HG02870 (cell line): Measurements from ENCODE around the gene CHMP2A.
A peak's percentile ranks its signal among the peaks of the same experiment; 100 is the strongest.
"Not testable (repeated sequence)": the region's sequence is repeated elsewhere in the genome, so short reads cannot be mapped to it uniquely, and the experiment has no call there.

Source experiments
- ATAC-seq: cut with Tn5 transposase; IDR thresholded peaks from one replicate; pipeline ENCODE4 v1.9.1; 2021; ENCODE audit warnings: mild to moderate bottlenecking, moderate library complexity; ENCODE audit not compliant: unreplicated experiment

Gene CHMP2A

DNA sequence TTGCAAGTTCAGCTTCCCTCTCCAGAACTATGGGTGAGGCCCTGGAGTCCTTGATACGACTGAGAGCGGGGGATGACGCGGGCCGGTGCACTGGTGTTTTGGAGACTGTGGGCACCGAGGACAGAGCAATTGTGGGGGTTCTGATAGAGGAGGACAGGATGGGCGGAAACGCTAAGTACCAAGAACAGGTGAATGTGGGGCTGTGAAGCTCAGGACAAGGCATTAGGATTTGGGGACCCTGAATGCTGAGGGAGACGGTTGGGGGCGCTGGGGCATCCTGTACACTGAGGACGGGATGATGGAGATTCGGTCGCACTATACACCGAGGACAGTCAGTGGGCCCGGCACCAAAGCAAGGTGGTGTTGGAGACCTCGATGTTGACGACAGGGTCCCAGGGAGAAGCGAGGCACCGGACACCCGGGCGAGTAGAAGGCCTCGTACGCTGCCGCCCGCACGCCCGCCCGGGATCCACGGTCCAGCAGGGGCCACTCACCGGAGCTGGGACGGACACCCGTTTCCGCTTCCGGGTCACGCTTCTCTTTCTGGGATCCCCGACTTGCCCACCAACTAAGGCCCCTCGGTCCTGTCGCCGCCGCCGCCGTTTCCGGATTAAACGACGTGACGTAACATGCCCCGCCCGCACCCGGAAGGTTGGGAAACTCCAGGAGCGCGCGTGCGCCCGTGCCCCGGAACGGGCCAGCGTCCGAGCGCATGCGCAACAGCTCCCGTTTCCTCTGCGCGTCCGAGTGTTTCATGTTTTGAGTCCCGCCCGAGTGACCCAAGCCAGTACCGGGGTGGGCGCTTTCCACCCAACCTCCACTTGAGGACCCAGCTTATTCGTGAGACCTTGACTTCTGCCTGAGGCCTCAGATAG is at the start of gene CHMP2A:
TSS of gene CHMP2A (minus strand) at position 612 of the 875 bp plus-strand sequence. CDS start 893 bp downstream, outside the sequence.
- no peak for ATAC-seq

DNA sequence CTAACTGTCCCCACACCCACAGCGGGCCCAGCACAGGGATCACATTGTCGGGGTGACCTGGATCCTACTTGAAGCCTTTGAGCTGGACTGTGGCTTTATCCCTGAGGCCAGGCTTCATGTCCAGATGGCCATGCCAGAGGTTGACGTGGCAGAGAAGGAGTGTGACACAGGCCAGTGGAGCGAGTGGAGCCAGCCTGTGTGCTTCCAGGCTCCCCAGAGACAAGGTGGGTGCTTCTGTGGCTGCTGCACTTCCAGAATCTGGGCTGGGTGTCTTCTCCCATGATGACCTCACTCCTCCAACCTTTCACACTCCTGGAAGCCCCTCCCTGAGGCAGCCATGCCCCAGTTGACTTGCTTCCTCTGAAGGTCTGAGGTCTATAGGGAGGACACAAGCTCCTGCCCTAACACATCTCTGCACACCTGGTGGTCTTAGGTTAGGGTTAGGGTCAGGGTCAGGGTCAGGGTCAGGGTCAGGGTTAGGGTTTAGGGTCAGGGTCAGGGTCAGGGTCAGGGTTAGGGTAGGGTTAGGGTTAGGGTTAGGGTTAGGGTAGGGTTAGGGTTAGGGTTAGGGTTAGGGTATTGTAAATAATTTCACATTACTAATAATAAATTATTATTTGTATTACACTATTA is 31.3 kb upstream of the CHMP2A start:
- no peak for ATAC-seq

DNA sequence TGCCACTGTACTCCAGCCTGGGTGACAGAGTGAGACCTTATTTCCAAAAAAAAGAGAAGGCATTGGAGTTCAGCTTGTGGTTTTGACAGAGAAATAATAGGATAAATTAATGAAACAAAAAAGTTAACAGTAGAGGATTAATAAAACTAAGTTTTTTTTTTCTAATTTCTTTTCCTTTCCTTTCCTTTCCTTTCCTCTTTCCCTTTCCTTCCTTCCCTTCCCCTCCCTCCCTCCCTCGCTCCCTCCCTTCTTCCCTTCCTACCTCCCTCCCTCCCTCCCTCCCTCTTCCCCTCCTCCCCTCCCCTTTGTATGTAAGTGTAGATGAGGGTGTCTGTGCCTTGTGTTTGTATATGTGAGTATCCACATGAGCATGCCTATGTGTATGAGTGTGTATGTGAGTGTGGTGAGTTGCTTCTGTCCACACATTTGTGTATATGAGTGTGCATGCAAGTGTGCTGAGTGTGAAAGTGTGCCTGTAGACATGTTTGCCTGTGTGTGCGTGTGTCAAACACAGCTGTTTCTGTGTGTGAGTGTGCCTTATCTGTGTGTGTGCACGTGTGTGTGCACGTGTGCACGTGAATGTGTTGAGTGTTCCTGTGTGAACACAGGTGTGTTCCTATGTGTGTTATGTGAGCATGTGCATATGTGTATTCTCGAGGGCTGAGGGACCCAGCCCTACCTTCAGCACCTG is 30.7 kb upstream of the CHMP2A start:
- ATAC-seq: no peak

DNA sequence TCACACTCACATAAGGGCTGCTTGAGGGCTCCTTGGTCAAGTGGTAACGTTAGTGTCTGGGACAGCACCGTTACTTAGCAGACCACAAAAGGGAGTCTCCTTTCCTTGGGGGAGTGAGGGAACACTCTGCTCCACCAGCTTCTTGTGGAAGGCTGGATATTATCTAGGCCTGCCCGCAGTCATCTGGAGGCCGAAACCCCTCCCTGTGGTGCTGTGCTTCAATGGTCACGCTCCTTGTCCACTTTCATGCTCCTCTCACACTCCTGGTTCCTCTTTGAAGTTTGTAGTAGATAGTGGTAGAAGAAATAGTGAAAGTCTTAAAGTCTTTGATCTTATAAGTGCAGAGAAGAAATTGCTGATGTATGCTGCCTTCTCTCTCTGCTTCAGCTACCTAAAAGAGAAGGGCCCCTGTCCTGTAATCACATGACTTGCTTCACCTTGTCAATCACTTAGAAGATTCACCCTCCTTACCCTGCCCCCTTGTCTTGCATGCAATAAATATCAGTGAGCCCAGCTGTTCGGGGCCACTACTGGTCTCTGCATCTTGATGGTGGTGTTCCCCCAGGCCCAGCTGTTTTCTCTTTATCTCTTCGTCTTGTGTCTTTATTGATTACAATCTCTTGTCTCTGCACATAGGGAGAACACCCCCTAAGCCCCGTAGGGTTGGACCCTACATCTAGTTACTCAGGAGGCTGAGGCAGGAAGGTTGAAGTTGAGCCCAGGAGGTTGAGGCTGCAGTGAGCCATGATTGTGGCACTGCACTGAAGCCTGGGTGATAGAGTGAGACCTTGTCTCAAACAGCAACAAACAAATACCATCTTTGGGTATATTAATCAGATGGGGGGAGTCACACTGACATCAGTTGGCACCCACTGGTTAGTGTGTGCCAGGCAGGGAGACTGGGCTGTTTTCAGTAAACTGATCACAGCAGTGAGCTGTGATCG is 29.9 kb upstream of the CHMP2A start:
- ATAC-seq: no peak

DNA sequence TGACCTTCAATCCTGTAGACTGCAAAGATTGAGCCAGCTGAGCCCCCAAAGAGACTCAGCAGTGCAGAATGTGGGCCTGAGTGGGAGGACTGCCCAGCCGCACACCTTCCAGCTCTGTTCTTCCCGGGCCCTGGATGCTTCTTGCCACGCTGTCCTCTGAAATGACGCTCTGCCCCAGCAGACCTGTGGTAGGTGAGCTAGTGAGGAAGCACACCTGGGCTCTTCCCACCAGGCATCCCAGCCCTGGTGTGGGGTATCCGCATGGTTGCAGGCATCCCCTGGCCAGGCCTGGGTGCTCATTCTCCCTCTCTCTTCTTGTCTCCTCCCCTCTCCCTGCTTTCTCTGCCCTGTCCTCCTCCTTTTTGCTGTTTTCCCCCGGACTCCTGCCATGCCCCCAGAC is 28.1 kb upstream of the CHMP2A start:
- ATAC-seq: no peak

DNA sequence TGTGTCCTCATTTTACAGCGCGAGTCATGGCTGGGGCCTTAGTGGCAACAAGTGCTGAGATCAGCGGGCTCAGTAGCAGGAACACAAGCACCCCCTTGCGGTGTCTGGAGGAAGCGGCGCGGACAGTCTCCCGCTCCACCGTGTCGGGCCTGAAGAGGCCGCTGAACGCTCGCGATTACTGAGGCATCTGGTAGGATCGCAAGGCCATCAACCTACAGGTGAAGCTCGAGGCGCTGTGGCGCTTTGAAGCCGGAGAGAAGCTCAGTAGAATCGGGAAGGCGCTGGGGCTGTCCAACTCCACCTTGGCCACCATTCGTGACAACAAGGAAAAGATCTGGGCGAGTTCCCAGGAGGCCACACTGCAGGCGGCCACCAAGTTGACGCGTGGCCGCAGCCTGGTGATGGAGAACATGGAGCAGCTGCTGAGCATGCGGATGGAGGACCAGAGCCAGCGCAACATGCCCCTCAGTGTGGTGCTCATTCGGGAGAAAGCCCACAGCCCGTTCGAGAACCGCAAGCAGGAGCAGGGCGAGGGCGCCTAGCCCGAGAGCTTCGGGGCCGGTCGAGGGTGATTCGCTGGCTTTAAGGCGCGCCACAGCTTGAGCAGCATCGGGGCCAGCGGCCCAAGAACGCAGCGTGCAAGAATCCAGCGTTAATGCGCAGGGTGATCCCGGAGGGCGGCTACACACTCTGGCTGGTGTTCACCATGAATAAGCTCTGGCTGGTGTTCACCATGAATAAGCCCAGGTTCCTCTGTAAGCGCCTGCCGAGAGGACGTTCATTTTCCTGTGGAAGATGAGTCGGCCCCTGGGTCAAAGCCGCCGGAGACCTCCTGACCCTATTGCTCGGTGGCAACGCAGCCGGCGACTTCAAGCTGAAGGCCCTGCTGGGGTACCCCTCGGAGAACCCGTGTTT is 26.6 kb upstream of the CHMP2A start:
- peak; percentile 81 for ATAC-seq

DNA sequence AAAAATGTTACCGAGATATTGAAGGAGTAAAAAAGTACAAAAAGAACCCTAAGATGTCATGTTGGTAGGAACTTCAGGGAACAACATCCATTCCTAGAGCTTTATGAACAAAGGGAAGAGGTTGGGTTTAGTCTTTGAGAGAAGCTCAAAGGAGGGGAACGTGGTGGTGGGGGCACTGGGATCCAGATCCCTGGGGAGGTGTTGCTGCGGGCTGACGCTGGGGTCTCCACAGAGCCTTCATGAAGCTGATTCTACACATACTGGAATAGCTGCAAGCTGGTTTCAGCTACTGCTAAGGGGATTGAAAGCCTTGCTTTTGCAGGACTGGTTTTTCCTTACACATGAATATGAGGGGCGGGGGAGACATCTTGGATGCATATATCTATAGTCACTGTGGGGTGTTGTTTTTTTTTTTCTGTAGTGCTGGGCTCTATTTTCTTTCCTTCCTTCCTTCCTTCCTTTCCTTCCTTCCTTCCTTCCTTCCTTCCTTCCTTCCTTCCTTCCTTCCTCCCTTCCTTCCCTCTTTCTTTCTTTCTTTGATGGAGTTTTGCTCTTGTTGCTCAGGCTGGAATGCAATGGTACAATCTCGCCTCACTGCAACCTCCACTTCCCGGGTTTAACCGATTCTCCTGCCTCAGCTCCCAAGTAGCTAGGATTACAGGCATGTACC is 24.7 kb upstream of the CHMP2A start:
- ATAC-seq: no peak

DNA sequence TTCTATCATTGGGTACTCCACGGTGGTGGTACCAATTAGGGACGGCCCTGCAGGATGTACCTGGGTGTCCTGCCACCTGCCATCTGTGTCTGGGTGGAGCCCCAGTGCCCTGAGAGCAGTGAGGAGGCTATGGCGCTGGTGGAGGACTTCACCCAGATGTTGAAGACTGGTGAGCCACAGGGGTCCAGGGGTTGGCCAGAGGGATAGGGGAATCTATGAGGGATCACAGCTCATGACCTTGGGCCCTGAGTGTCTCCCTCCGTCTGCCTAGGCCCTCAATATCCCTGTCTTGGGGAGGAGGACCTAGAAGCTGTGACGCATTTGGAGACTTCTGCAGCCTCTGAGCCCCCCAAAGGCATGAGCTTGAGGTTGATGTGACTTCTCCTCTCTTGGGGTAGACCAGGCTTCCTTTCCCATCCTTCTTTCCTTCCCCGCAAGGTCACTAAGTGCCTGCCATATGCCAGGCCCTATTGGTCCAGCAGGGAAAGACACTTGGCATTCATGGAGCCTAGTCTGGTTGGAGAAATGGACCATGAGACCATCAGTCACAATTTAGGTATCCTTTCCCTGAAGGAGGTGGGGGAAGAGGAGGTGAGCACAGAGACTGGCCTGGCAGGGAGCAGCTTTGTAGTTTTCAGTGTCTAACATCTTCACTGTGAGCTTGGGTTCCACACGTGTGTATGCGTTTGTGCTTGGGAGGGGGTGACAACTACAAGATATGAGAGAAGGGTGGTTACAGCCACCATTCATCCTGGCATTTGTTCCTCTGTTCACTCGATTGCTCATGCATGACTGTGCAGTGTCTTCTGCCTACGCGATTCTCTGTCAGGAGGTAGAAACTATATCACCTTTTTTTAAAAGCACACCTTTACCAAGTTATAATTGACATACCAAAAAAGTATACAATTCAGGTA is 23.4 kb upstream of the CHMP2A start:
- no peak for ATAC-seq

DNA sequence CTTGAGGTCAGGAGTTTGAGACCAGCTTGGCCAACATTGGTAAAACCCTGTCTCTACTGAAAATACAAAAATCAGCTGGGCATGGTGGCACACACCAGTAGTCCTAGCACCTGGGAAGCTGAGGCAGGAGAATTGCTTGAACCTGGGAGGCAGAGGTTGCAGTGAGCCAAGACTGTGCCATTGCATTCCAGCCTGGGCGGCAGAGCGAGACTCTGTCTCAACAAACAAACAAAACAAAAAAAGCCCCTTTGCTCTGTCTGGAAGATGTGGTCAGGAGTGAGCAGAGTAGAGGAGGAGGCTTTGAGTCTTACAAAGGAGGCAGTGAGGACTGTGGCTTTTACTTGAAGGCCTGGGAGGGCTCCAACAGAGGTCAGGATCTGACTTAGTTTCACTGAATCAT is 22.7 kb upstream of the CHMP2A start:
- not testable (repeated sequence) for ATAC-seq

DNA sequence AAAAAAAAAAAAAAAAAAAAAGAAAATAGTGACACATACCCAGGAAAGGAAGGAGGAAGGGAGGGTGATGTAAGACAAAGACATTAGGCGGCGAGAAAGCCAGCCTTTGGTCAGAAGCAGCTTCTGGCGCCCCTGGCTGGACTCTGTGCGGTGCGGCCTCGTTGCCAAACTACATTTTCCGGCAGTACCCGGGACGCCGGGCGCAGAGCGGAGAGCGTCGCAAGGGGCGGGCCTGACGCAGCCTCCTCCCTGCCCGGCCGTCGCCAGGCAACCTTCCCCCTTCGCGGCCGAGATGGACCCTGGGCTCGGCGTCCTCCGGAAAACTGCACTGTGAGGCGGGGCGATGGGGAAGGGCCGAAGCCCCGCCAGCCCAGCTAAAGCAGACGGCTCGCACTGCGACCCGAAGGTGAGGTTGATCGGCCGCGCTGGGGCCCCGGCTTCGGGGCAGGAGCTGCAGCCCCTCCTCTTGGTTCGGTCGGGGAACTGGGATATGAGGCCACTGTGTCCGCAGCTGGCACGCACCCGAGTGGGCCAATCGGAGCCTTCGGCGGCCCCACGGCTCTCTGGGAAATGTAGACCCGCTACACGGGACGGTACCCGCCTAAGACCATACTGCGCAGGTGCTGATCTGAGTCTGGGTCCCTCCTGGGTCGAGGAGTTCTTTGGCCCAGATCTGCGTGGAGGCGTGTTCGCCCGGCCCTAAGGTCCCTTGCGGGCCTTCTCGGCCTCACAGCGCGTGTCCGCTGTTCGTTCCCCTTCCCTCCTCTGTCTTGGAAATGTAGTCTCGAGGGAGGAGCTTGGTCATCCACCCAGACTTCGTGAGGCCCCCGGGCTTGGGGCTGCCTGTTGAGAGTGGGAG is 20.5 kb upstream of the CHMP2A start:
- ATAC-seq: peak; percentile 34

DNA sequence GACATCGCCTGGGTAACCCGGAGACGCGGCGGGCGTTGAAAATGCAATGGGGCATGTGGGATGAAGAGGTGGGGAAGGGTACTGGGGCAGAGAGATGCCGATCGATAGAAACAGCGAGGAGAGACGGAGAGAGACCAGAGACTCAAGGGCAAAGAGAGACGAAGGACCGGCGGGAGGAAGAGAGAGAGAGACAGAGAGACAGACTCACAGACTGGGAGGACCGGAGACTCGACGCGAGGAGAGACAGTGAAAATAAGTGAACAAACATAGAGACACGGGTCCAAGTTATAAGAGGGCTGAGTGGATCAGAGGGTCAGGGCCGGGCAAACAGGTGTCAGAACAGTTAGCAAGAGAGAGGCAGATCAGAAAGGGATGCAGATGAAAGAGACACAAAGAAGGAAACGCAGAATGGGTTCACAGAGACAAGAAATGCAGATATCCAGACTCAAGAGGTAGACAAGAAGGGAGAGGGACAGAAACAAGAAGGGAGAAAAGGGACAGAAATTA is 18.8 kb upstream of the CHMP2A start:
- no peak for ATAC-seq

DNA sequence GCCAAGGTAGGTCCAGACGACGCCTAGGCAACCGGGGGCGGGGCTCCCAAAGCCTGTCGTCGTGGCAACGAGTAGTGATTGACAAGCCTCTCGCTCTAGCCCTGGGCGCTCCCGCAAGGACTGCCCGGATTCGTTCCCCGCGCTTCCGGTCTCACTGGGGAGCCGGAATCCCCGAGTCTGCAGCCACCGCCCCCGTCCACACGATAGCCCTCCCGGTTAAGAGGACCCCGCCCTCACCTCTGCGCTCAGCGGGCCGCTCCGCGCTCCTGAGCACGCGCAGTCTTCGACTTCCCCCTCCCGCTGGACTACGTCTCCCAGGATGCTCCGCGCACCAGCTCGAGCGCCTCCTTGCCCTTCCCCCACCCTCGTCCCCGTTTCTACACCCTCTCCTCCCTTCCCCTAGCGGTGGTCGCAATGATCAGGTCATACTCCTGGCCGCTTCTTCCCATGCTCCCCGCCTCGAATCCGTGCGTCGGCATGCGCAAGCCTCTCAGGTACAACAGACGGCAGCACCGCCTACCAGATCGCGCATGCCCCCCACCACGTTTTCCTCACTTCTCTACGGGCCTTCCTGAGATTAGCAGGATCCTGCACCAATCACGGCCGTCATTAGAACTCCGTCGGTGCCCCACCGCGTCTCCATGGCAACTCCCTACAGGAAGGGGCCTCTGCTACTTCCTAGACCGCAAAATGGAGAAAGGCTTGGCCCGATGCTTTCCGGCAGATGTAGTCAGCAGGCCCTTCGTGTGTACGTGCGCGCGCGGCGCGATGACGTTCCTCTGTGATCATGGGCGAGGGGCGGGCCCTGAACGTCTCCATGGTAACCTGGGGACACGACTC is 18.1 kb upstream of the CHMP2A start, which contains the start of gene MZF1:
TSS of gene MZF1 (minus strand) at position 518 of the 840 bp plus-strand sequence. CDS start 1,946 bp downstream, outside the sequence.
- ATAC-seq: peak; percentile 51

DNA sequence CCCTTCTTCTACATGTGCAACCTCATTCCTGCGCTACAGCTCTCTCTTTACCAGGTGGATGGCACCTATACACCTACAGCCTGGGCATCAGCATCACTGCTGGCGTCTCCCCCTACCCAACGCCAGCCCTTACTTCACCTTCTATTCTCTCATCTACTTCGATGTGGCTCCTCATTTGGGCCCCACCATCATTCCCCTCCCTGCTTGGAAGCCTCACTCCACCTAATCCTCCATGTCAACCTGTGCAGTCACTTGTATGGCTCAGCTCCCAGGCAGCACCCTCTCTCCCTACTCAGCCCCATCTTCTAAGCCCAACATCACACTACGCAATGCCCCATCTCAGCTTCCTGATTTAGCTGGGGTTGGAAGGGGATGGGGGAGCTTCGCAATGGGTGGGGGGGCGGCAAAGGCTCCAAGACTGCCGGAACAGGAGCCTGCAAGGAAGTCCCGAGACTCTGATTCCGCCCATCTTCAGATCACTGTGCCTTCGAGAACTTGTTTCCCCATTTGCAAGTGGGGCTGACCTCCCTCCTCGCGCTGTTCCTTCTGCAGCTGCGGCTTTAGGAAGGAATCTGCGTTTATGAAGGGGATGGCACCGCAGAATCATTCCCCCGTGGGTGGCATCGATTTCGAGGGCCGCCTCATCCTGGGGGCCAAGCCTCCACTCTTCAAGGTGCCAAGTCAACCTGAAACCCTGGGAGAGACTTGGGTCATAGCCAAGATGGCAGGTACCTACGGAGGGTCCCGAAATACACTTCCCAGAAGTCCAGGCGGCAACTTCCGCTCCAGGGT is 17.3 kb upstream of the CHMP2A start:
- ATAC-seq: no peak

DNA sequence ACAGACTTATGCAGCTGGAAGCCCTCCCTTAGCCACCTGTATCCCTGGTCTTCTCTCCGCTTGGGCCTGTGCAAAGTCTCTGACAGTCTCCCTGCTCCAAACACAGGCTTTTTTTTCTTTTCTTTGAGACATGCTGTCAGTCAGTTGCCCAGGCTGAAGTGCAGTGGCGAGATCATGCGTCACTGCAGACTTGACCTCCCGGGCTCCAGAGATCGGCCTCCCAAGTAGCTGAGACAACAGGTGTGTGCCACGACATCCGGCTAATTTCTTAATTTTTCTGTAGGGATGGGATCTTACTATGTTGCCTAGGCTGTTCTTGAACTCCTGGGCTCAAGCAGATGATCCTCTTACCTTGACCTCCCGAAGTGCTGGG is 16.7 kb upstream of the CHMP2A start:
- ATAC-seq: no peak
